GM10266 (cell line): ENCODE data around the gene GARNL3.

Experiments
- DNase-seq: peaks from one replicate; pipeline ENCODE4 v3.0.0; 2012; ENCODE audit errors: extremely low spot score
- CTCF ChIP-seq: IDR thresholded peaks from 2 replicates; pipeline ENCODE4 v1.5.1; 2012; ENCODE audit warnings: mild to moderate bottlenecking, low read depth; ENCODE audit not compliant: control insufficient read depth, insufficient read depth; ENCODE audit errors: missing control alignments

GARNL3 gene

GRCh38 chr9:127309715-127310114 lies 45.1 kb downstream of the GARNL3 start:
- no peak for DNase-seq

GRCh38 chr9:127311239-127311741 lies 46.7 kb downstream of the GARNL3 start:
- TF ChIP-seq CTCF, result peak; percentile 29
- no peak for DNase-seq

More at GRCh38 chr9:127309715-127310114, 45.1 kb downstream of the GARNL3 start:
- no peak for TF ChIP-seq CTCF

- no peak for TF ChIP-seq CTCF
- DNase-seq, result no peak
These were observed 48.5 kb downstream of the GARNL3 start for GRCh38 chr9:127313042-127313560.

GRCh38 chr9:127314911-127315310 lies 50.3 kb downstream of the GARNL3 start:
- no peak for DNase-seq
- no peak for TF ChIP-seq CTCF

GRCh38 chr9:127316586-127317323 lies 52.2 kb downstream of the GARNL3 start:
- no peak for TF ChIP-seq CTCF
- DNase-seq, result no peak

GRCh38 chr9:127318651-127319167 lies 54.1 kb downstream of the GARNL3 start:
- no peak for TF ChIP-seq CTCF
- DNase-seq, result no peak
